PFSK-1 (cell line): ENCODE data around the gene PTPRN2.

ENCODE experiments used
- FOXP2 ChIP-seq: optimal IDR thresholded peaks from 2 replicates; pipeline ENCODE3; 2011; ENCODE audit warnings: borderline replicate concordance, control low read depth, inconsistent platforms; ENCODE audit not compliant: insufficient read depth; ENCODE audit errors: extremely low read length, extremely low read depth
- POLR2AphosphoS5 ChIP-seq: IDR thresholded peaks from 2 replicates; pipeline ENCODE4 v1.6.1; 2012; ENCODE audit warnings: low read depth, mild to moderate bottlenecking, control low read depth, low read length, moderate library complexity
- SIN3A ChIP-seq: IDR thresholded peaks from 2 replicates; pipeline ENCODE4 v1.6.1; 2012; ENCODE audit warnings: mild to moderate bottlenecking, low read length, moderate library complexity, borderline replicate concordance; ENCODE audit not compliant: insufficient read depth
- TAF1 ChIP-seq: IDR thresholded peaks from 2 replicates; pipeline ENCODE4 v1.6.1; 2012; ENCODE audit warnings: low read length, control low read depth, borderline replicate concordance; ENCODE audit not compliant: insufficient read depth
- TF ChIP-seq, protein P1 (sequence below), 2 experiments: IDR thresholded peaks; 2 replicates each; pipeline versions ENCODE4 v1.6.1 to v1.8.0; 2011 to 2012; ENCODE audit warnings: low read depth in 2 of 2, low read length in 2 of 2, control low read depth in 1 of 2, inconsistent platforms in 1 of 2, mild to moderate bottlenecking in 1 of 2, moderate library complexity in 1 of 2; ENCODE audit not compliant: insufficient read depth in 1 of 2

The PTPRN2 gene

DNA sequence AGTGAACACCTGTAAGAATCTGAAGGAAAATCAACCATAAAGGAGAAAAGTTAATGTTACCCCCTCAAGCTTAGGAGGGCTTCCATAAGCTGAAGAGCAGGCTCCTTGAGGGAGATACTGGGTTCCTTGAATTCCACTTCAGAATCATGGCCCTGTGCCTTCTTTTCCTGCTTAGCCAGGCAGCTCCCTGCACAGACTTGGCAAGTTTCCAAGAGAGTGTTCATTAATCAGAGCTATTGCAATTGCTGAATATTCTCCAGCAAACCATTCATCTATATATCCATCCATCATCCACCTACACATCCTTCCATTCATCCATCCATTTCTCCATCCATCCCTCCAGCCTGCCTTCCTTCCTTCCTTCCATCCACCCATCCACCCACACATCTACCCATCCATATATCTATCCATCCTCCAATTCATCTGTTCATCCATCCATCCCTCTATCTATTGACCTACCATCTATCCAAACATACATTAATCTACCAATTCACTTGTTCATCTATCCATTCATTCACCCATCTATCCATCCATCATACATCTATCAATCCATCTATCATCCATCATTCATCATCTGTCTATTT, 574.4 kb downstream of the PTPRN2 start:
- TF ChIP-seq, protein P1, sequence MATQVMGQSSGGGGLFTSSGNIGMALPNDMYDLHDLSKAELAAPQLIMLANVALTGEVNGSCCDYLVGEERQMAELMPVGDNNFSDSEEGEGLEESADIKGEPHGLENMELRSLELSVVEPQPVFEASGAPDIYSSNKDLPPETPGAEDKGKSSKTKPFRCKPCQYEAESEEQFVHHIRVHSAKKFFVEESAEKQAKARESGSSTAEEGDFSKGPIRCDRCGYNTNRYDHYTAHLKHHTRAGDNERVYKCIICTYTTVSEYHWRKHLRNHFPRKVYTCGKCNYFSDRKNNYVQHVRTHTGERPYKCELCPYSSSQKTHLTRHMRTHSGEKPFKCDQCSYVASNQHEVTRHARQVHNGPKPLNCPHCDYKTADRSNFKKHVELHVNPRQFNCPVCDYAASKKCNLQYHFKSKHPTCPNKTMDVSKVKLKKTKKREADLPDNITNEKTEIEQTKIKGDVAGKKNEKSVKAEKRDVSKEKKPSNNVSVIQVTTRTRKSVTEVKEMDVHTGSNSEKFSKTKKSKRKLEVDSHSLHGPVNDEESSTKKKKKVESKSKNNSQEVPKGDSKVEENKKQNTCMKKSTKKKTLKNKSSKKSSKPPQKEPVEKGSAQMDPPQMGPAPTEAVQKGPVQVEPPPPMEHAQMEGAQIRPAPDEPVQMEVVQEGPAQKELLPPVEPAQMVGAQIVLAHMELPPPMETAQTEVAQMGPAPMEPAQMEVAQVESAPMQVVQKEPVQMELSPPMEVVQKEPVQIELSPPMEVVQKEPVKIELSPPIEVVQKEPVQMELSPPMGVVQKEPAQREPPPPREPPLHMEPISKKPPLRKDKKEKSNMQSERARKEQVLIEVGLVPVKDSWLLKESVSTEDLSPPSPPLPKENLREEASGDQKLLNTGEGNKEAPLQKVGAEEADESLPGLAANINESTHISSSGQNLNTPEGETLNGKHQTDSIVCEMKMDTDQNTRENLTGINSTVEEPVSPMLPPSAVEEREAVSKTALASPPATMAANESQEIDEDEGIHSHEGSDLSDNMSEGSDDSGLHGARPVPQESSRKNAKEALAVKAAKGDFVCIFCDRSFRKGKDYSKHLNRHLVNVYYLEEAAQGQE (IDR thresholded peaks at IDR 0.05; ENCODE audit: insufficient read depth in 1 of 2, low read depth in 2 of 2, low read length in 2 of 2), result no peak
- TF ChIP-seq TAF1 (no peak), POLR2AphosphoS5 (no peak)

DNA sequence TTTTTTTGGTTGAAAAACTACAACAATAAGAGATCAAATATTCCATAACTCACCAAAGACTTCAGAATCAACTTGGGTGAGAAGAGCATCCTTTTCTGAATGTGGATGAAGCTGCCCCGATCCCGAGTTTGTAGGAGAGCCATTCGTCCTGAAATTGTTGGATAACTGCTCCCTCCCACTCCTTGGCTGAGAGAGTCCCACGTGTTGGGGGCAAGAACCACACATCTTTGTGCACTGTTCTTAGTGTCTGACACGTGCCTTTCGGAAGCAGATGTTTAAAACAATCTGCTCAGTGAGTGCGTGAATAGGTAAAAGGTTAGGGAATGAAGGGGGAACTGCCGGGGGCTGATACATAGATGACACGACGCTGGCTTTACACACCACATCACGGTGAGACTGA, 575.7 kb downstream of the PTPRN2 start:
- TF ChIP-seq POLR2AphosphoS5 (no peak), TAF1 (no peak), FOXP2 (no peak), SIN3A (no peak)
- TF ChIP-seq, protein P1 (IDR thresholded peaks at IDR 0.05; ENCODE audit: insufficient read depth in 1 of 2, low read depth in 2 of 2, low read length in 2 of 2), result no peak

DNA sequence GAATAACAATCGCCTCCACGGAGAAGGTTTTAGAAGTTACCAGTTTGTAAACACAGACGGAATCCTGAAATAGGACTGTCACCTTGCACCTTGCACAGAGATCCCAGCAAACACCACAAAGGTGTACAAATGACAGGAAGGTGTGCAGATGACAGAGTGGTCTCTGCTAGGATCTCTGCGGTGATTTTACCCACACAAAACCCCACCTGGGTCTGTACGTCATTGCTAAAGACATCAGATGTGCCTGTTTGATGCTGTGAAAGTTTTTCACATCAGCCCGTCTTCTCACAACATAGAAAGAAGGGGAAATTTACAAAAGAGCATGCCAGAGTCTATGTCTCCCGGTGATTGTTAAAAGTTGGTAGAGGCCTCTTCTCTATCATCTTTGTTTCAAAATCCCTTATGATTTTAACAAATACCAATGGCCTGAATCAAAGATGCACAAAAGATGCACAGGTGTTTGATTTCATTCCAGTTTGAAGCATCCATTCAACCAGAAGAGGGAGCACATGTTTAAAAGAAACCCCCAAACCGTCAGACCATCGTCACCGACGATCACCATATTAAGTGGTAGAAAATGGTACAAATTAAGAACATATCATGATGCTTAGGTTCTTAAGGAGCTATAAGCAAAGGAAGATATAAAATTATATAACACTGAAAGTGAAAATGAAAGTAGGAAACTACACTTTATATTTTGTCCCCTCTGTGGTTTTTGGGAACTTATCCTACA, 576.5 kb downstream of the PTPRN2 start:
- TF ChIP-seq POLR2AphosphoS5 (no peak), TAF1 (no peak), FOXP2 (no peak), SIN3A (no peak)
- TF ChIP-seq, protein P1 (IDR thresholded peaks at IDR 0.05; ENCODE audit: insufficient read depth in 1 of 2, low read depth in 2 of 2, low read length in 2 of 2), result no peak

DNA sequence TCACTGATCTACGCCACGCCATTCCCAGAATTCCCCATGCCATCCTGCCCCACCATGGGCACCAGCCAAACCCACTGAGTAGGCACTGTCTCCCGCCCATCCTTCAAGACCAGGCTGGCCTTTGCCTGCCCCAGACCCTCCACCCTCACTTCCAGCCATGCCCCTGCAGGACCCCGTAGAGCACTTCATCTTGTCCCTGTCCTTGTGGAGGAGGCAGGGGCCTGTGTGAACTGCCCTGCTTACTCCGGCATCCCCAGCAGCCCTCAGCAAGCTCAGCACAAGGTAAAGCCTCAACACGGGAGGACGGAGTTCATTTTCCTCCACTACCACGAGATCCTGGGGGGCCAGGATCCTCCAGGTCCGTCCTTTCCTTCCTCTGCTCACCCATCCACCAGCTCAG, 577.7 kb downstream of the PTPRN2 start:
- TF ChIP-seq, protein P1 (IDR thresholded peaks at IDR 0.05; ENCODE audit: insufficient read depth in 1 of 2, low read depth in 2 of 2, low read length in 2 of 2), result no peak
- TF ChIP-seq TAF1 (no peak), SIN3A (no peak), FOXP2 (no peak), POLR2AphosphoS5 (no peak)
